GM21367 (cell line): ENCODE results near the gene TMEM143.
"Not testable (repeated sequence)": the region's sequence is repeated elsewhere in the genome, so short reads cannot be mapped to it uniquely, and the experiment has no call there.

Source experiments
- ATAC-seq: cut with Tn5 transposase; IDR thresholded peaks from one replicate; pipeline ENCODE4 v1.9.1; 2021; ENCODE audit not compliant: unreplicated experiment

TMEM143 gene

DNA sequence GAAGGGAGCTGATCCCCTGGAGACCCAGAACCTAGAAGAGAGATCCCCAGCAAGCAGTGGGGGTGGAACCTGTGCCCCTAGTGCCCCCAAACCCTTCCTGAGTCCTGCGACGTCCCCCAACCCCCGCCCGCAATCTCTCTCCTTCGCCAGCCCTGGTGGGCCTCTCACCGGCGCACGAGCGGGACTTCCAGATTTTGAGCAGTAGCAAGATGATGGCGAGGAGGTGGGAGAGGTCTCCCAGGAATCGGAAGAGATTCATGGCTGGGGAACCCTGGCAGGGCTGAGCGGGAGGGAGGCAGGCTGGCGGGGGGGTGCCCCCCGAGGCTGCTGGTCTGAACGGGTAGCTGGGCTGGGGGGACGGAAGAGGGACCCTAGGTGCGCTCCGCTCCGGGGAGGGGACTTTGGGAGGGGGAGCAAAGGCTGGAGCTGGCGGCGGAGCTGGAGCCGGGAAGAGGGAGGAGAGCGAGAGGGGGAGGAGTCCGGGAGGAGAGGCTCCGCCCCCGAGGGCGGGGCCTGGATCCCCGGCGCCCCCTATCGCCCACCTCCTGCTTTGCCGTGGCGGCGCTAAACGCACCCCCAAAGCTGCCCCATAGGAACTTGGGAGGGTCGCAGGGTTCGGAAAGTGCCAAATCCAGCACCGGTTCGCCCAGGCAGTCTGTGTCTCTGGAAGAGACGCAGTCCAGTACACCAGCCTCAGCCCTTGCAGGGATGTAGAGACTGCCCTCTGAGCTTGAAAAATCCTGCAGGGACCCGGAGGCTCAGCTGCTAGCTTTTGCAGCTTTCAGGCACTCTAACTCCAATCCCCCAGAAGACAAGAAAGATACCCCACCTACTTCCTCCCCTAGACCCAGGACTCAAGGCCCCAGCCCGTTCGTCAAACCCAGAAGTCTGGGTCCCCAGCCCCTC, 27.6 kb upstream of the TMEM143 start, which contains the start of gene KDELR1:
Gene KDELR1 (minus strand): TSS at position 452 of the 906 bp plus-strand sequence. CDS start 193 bp downstream, at position 259.
- ATAC-seq, result no peak

DNA sequence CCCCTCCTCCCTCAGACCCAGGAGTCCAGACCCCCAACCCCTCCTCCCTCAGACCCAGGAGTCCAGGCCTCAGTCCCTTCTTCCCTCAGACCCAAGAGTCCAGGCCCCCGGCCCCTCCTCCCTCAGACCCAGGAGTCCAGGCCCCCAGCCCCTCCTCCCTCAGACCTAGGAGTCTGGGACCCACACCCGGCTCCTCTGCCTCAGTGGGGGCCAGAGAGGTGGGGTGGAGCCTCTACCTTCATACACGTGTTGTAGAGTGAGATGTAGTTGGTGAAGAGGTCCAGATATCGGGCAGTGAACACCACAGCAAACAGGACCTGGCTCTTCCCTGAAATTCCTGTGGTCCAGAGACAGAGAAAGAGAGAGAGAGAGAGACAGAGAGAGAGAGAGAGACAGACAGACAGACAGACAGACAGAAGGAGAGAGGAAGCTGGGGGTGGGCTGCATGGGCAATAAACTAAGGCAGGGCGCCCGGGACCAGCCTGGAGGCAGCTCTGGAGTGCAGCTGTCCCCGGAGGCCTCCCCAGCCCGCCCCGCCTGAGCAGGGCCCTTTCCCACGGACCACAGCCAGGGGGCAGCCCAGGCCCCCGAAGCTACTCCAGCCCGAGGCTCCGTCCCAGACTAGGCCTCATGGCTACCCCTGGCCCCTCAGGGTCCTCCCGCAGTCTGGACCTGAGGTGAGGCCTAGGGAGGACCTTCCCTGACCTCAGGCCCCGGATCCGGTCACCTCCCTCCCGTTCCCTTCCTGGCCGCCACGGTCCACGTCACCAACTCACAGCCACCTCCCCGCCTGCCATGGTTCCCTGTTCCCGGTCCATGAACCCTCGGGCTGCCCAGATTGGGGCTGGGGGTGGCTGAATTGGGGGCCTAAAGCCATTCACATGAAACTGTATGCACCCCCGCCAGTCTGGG, 26.7 kb upstream of the TMEM143 start:
- ATAC-seq, result no peak

DNA sequence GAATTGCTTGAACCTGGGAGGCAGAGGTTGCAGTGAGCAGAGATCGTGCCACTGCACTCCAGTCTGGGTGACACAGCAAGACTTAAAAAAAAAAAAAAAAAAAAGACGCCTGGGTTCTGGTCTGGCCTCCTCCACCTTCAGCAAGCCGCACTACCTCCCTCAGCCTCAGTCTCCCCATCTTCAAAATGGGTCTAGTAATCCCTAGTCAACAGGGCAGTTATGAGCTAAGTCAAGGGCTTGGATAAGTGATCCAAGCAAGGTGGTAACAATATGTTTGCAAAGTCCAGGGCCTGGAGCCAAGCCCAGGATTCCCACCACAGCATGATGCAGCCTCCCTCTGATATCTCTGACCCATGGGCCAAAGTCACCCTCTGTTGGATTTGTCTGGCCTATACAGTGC, 23.2 kb upstream of the TMEM143 start:
- ATAC-seq, result no peak

DNA sequence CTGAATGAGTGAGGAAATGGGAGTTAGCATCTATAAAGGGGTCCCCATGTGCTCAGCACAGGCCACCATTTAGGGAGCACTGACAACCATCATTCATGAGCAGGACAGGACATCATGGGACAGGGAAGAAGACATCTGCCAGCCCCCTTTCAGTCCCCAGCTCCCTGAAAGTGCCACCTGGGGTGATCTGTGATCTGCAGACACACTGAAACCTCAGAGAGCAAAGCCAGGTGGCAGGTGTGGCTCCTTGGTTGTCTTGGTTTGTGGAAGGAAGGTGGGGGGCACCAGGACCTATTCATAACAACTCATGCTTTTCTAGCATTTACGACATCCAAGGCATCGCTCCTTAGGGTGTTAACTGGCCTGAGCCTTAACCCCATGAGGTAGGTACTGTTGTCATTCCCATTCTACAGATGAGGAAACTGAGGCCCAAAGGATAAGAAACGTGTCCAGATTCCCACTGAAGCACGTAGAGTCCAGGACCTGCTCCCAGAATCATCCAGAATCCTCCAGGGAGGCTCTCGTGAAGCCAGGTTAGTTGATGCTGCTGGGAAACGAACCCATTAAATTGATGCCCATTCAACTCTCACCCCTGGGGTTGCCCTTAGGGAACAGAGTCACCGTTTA, 21.8 kb upstream of the TMEM143 start:
- no peak for ATAC-seq

DNA sequence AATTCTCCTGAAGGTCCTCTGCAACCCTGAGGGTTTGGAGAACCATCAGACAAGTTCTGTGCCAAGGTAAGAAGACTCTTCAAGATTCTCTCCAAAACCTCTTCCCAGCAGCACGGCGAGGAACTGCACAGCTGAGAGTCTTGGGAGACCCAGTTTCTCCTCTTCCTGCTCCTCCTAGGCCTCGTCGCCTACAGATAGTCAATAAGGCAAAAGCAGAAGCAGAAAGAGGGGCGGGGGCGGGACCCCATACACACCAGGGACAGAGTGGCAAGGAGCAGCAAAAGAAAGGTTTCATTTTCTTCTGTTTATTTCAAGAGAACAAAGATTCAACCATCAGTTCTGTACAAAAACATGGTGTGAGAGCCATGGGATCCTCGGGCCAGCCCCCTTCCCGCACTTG, 18.5 kb upstream of the TMEM143 start:
- ATAC-seq, result no peak

DNA sequence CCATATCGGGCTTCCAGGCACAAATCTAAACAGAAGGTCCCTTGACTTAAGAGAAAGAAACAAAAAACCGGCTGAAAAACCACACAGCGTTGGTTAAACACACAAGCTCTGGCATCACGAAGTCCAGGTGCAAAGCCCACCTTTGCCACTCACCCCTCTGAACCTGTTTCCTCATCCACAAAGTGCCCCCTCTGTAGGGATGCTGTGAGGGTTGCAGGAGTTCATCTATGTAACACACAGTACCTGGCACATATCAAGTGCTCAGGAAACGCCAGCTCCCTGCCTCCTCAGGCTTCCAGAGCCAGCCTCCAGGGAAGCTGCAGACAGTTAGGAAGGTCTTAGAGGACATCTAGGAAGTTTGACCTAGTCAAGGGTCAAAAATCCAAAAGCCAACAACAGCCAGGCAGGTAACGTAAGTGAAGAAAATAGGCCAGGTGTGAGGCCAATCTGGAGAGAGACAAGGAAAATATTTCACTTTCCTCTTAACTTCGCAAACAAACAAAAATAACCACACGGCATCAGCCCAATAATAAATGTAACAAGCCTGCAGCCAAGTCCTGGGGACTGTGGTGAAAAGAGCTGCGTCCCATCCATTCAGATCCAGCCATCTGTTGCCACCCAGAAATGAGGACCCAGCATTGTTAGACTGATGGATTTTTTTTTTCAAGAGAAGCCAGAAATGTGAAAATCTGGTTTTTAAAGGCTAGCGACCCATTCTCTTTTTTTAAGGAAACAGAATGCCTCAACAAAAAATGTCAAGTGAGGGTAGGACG, 17.6 kb upstream of the TMEM143 start:
- ATAC-seq, result no peak

DNA sequence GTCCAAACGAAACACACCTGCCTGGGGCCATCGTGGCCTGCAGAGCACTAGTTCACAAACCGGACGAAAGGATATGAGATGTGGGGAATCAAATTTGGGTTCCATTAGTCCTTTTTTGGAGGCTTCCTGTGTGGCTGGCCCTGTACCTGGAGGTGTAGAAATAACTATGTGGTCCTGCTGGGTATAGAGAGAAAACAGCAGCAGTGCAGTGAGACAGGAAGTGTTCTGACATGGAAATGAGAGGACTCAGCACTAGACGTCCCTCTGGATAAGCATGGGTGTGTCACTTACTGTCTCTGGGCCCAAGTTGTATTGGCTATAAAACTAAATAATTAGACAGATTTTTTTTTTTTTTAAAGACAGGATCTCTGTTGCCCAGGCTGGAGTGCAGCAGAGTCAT, 15.3 kb upstream of the TMEM143 start:
- ATAC-seq, result no peak

DNA sequence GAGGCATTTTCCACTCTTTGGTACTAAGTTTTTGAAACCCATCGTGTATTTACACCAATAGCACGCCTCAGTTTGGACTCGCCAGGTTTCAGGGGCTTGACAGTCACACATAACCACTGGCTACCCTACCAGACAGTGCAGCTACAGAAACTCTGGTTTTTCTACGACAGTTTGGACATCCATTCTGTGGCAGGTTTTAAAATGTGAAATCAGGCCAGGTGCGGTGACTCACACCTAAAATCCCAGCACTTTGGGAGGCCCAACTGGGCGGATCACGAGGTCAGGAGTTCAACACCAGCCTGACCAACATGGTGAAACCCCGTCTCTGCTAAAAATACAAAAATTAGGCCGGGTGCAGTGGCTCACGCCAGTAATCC, 14.4 kb upstream of the TMEM143 start:
- no peak for ATAC-seq

DNA sequence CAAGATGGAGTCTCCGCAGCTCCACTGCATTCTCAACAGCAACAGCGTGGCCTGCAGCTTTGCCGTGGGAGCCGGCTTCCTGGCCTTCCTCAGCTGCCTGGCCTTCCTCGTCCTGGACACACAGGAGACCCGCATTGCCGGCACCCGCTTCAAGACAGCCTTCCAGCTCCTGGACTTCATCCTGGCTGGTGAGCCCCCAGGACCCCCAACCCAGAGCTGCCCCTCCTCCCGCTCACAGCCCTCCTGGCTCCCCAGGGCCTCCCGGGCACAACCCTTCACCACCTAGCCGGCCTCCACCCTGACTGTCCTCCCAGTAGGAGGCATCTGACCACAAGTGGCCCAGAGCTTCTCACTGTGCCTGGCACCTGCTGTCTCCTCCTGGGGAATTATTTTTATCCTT, 9.8 kb upstream of the TMEM143 start:
- ATAC-seq, result no peak

DNA sequence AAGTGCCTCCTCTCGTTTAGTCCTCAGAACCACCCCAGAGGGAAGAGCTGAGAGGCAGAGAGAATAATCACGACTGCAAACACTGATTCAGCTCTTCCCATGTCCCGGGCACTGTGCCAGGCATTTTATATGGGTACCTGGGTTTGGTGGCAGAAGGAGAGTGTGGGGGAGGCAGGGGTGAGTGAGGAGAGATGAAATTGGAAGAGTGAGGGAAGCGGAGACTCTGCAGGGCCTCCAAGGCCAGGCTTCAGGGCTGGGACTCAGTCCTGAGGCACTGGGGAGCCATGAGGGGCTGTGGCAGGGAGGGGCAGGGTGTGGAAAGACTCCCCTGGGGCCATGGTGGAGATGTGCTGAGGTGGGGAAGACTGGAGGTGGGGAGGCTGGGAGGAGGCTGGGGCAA, 9.2 kb upstream of the TMEM143 start:
- no peak for ATAC-seq

DNA sequence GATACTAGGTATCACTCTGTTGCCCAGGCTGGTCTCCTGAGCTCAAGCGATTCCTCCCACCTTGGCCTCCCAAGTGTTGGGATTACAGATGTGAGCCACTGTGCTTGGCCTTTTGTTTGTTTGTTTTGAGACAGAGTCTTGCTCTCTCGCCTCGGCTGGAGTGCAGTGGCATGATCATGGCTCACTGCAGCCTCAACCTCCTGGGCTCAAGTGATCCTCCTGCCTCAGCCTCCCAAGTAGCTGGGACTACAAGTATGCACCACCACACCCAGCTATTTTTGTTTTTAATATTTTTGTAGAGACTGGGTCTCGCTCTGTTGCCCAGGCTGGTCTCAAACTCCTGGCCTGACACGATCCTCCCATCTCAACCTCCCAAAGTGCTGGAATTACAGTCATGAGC, 8.0 kb upstream of the TMEM143 start:
- ATAC-seq, result not testable (repeated sequence)

DNA sequence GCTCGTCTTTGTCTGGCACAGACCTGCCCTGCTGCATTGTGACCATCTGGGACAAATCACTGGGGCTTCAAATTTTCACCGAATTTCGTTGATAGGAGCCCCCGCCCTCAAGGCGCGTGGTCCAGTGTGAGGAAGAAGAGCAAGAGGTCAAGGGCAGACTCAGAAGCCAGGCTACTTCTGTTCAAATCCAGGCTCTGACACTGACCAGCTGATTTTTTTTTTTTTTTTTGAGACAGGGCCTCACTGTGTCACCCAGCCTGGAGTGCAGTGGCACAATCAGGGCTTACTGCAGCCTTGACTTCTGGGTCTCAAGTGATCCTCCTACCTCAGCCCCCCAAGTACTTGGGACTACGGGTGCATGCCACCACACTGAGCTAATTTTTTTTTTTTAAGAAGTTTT, 7.6 kb upstream of the TMEM143 start:
- ATAC-seq, result no peak

DNA sequence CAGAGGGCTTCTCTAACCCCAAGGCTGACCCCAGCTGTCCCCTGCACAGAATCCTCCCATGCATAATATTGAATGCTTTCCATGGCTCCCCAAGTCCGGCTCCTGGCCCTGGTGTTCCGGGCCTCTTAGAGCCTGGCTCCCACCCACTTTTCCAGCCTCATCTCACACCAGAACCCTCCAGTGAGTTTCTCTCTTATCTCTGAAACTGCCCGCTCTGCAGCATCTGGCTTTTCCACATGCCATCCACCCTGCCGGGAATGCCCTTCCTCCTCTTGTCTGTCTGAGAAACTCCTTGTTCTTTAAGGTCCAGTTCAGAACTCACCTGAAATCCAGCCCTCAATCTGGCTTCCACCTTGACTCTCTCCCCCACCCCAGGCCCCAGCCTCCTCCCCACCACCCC, 7.2 kb upstream of the TMEM143 start:
- ATAC-seq, result no peak

DNA sequence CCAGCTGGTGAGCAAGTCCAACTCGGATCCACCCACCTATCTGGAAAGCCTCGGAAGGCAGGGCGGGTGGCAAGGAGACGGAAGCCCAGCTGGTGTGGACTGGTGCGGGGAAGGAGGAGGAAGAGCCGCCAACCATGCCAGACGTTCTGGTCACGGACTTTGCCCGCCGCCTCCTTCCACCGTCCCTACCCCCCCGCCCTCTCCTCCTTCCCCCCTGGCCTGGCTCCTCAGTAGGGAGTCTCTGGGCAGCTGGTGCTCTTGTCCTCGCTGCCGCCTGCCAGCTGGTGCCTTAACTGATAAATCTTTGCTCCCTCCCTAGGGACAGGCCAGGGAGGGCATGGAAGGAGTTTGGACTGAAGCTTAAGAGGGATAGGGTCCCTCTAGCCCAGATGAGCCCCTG, 5.2 kb upstream of the TMEM143 start:
- ATAC-seq, result no peak

DNA sequence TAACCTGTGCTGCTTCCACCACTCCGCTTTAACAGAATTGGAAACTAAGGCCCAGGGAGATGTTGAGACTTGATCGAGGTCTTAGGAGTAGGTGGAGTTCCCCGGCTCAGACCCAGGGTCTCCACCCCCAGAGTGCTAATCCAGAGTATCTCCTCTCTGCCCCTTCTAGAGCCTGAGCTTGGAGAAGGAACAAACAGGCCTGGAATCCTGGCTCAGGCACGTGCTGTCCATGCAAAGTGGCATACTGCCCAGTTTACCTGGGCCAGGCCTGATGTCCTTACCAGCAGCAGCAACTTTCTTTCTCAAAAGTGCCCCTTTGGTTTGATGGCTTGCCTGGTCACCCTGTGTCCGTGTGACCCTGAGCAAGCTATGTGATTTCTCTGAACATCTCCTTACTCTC, 4.1 kb upstream of the TMEM143 start:
- no peak for ATAC-seq

DNA sequence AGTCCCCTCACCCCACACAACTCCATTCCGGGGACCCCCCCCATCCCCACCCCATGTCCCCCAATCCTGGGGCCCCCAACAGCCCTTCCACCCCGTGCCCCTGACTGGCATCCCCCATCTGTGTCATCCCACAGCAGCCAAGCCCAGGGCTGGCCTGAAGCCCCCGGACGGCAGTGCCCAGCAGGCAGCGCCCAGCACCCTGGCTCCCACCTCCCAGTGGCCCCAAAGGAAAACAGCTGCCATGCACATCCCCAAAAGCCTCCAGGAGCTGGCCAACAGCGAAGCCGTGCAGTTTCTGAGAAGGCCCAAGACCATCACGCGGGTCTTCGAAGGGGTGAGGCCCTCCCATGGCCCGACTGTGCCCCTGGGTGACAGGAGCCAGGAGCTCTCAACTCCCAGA, 1.9 kb upstream of the TMEM143 start:
- ATAC-seq, result no peak

DNA sequence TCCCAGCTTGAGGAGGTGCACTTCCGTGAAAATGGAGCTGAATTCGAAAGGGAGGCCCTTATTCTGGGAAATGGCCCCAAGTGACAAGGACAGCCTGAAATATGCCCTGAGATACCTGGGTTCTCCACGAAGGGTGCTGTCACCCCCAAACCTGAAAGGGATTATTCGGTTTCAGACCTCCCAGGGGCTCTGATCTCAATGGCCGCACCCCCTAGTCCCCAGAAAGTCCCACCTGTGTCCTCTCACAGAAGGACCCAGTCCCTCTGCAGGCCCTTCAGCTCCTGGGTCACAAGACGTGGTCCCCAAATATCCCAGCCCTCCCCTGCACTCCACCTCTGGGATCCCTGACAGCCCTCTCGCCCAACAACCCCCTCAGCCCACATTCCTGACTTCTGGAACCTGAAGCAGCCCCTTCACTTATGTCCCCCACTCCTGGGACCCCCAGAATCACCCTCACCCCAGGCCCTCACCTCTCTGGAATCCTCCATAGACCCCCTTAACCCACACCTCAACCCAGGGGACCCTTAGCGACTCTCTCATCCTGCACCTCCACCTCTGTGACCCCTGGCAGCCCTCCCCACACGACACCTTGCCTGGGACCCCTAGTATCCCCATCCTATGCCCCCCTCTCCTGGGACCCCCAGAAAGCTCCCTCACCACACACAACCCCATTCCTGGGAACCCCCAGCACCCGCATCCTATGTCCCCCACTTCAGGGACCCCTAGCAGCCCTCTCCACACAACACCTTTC, 1.0 kb upstream of the TMEM143 start:
- no peak for ATAC-seq

DNA sequence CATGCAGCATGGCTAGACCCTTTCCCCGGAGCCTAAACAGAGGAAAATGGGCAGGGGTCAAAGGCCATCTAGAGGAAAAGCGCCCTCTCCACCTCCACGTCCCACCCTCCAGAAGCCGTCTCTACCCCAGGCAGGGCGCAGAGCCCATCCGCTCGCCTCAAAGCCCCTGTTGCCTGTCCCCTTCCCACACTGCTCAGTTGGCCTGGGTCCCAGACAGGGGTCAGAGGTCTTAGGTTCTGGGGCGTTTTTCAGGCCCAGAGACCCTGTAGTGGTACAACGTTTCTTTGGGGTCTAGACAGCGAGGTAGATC, 285 bp downstream of the TMEM143 start:
- ATAC-seq, result no peak

DNA sequence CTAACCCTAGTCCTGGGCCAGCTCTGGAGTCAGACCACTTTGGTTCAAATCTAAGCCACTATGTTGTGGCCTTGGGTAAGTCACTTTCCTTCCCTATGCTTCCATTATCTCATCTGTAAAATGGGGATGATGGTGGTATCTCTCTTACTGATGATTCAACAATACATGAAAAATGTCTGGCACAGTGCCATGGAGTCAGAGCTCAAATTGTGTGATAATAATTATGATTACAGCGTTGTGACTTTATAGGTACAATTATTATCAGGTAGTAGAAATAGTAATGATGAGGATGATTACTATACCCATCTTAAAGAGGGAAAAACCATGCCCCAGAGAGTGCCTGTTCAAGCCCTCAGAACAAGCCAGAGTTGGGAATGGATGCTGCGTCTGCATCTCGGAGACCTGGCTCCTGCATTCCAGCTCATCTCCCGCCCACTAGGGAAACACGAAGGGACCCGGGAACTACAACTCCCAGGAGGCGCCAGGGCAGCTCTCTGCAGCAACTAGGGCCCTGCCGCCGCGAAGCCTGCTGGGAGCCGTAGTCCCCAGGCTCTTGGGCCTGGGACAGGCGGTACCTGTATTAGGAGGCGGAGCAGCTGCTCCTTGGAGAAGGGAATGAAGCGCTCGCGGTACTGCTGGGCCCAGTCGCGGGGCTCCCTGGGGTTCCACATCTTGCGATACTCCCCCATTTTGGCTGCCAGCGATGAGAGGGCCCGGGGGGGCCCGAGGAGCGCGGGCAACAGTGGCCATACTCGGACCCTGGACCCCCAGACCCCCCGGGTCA, 832 bp downstream of the TMEM143 start:
- ATAC-seq, result peak; percentile 40
